Activated naive CD4-positive, alpha-beta T cell treated with anti-CD3 and anti-CD28 coated beads, Interleukin-2, amount 50 U/mL, for 72 hours (primary cell): ENCODE results near the gene ZBTB16. TPM values are rescaled to one million over a fixed set of nuclear protein-coding genes. Genes with fewer than 3 reads are reported as not detected.

ENCODE experiments used
- ATAC-seq, 2 donors: fragments of 150-1000 bp; cut with Tn5 transposase; 2 replicates each; pipeline ENCODE4 v1.10.0; 2021; ENCODE audit warnings: mild to moderate bottlenecking in 2 of 2, moderate library complexity in 2 of 2
- DNase-seq, 2 donors: peaks; one replicate each; pipeline ENCODE4 v3.0.0; 2021 to 2022; ENCODE audit warnings: low spot score in 2 of 2
- H3K27ac Mint-ChIP-seq, 2 donors: one replicate each; pipeline ENCODE4 v1.8.0; 2022; ENCODE audit warnings: mild to moderate bottlenecking in 2 of 2, mixed read lengths in 2 of 2
- H3K36me3 Mint-ChIP-seq, 2 donors: one replicate each; pipeline ENCODE4 v1.8.0; 2022; ENCODE audit warnings: mixed read lengths in 2 of 2
- H3K9me3 Mint-ChIP-seq, 2 donors: one replicate each; pipeline ENCODE4 v1.8.0; 2022; ENCODE audit warnings: mixed read lengths in 2 of 2
- total RNA-seq, 2 donors: library from RNA; stranded (reverse); gene quantifications; one replicate each; pipeline ENCODE4 v1.2.3, GENCODE V29; 2022

ZBTB16 gene
- total RNA-seq, 2 donors from 2014 or later, result 0.99 to 3.1 TPM

GRCh38 chr11:114123692-114124330 lies 64.3 kb downstream of the ZBTB16 start:
- Mint-ChIP-seq H3K9me3 (no peaks in the 10 kb centered on the region), H3K27ac (no peak overlapping the region), H3K36me3 (no peaks in the 10 kb centered on the region)
- ATAC-seq (no peak), DNase-seq (no peak)

GRCh38 chr11:114124601-114125144 lies 65.2 kb downstream of the ZBTB16 start:
- H3K27ac Mint-ChIP-seq, result no peak overlapping the region
- ATAC-seq, result no peak
- no peaks in the 10 kb centered on the region for H3K9me3 Mint-ChIP-seq
- no peak for DNase-seq
- no peaks in the 10 kb centered on the region for H3K36me3 Mint-ChIP-seq

DNA sequence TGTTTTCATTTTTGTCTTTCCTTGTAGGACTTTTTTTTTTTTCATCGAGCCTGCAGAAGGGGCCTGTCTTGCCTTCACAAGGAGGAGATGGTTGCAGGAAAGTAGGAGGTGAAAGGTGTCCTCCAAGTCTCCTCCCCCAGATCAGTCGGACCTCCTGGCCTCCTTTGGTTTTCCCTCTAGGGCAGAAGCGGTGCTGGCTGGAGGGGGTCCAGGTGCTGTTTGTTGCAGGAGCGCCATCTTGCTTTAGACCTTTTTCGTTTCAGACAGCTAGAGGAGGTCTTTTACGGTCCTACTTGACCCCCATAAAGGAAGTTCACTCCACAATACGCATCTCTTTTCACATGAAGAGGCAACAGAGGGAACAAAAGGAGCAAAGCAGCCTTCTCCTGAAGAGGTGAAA lies 66.0 kb downstream of the ZBTB16 start:
- Mint-ChIP-seq H3K27ac (no peak overlapping the region), H3K9me3 (no peaks in the 10 kb centered on the region), H3K36me3 (no peaks in the 10 kb centered on the region)
- ATAC-seq (no peak), DNase-seq (no peak)

GRCh38 chr11:114125959-114126358 lies 66.4 kb downstream of the ZBTB16 start:
- H3K27ac Mint-ChIP-seq, result no peak overlapping the region
- ATAC-seq, result no peak
- H3K36me3 Mint-ChIP-seq, result no peaks in the 10 kb centered on the region

DNA sequence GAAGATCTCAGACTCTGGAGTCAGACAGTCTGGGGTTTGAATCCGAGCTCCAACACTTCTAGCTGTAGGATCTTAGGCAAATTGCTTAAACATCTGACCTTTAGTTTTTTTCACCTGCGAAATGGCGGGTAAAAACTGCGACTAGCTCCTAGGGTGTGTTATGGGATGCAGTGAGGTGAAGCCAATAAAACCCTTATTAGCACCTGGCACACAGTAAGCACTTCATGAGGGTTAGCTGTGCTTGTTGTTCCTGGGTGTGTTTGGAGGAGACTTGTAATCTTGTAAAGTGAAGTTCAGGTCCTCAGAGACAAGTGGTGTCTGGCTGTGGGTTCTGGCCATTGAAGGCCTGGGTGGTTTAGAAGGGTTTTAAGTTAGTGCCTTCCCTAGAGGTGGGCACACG lies 68.9 kb downstream of the ZBTB16 start:
- H3K27ac Mint-ChIP-seq, result no peak overlapping the region
- no peaks in the 10 kb centered on the region for H3K36me3 Mint-ChIP-seq
- DNase-seq (no peak), ATAC-seq (no peak)
- no peaks in the 10 kb centered on the region for H3K9me3 Mint-ChIP-seq

More at GRCh38 chr11:114125959-114126358, 66.4 kb downstream of the ZBTB16 start:
- no peak for DNase-seq
- no peaks in the 10 kb centered on the region for H3K9me3 Mint-ChIP-seq

DNA sequence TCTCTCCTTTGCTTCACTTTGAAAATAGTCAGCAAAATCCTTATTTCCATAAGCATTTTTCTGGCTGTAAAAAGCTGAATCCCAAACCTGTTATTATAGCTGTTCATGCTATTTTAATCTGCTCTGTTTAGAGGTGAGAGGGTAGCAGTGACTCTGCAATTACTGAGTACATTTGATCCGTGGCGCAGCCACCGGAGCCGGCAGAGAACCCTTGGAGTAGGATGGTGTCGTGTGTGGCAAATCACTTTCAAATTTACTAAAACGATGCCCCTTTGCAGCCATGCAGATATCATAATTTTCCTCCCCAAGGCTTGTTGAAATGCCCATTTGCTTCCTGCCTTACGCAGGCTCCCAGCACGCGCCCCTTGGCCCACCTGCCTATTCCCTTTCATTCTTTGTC lies 69.6 kb downstream of the ZBTB16 start:
- no peak overlapping the region for H3K27ac Mint-ChIP-seq
- H3K9me3 Mint-ChIP-seq, result no peaks in the 10 kb centered on the region
- H3K36me3 Mint-ChIP-seq, result no peaks in the 10 kb centered on the region
- ATAC-seq, result no peak
- DNase-seq, result no peak

DNA sequence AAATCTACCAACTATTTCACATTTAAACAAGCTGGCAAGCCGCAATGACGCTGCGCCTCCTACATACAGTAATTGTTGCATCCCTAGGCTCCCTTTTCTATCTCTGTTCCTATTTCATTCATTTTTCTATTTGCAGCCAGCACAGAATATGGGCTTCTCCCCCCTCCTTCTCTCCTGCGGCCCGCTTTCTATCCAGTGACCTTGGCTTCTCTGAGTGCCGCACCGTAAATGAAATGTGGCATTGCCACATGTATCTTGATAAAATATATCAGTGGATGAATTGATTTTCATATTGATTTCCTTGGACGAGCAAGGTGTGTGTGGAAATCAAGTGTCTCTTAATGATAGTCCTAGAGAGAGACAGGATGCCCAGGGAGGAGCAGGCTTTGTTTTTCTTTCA lies 70.2 kb downstream of the ZBTB16 start:
- H3K36me3 Mint-ChIP-seq, result no peaks in the 10 kb centered on the region
- H3K27ac Mint-ChIP-seq, result no peak overlapping the region
- DNase-seq, result no peak
- no peak for ATAC-seq
- H3K9me3 Mint-ChIP-seq, result no peaks in the 10 kb centered on the region

- Mint-ChIP-seq H3K36me3 (no peaks in the 10 kb centered on the region), H3K27ac (no peak overlapping the region), H3K9me3 (peaks cover 0 to under 1% of the 10 kb centered on the region in 2 donors)
- ATAC-seq (no peak), DNase-seq (no peak)
Measured at GRCh38 chr11:114130115-114130576, 70.6 kb downstream of the ZBTB16 start.

GRCh38 chr11:114130629-114131277 lies 71.2 kb downstream of the ZBTB16 start:
- ATAC-seq (no peak), DNase-seq (no peak)
- Mint-ChIP-seq H3K36me3 (no peaks in the 10 kb centered on the region), H3K27ac (no peak overlapping the region), H3K9me3 (peaks cover 0 to 5% of the 10 kb centered on the region in 2 donors)

GRCh38 chr11:114131461-114131864 lies 72.0 kb downstream of the ZBTB16 start:
- Mint-ChIP-seq H3K9me3 (peaks cover 0 to 5% of the 10 kb centered on the region in 2 donors), H3K36me3 (no peaks in the 10 kb centered on the region), H3K27ac (peak overlapping the region in 1 of 2 donors; percentile 15)
- ATAC-seq (peak; percentile 65 to 90), DNase-seq (no peak)

DNA sequence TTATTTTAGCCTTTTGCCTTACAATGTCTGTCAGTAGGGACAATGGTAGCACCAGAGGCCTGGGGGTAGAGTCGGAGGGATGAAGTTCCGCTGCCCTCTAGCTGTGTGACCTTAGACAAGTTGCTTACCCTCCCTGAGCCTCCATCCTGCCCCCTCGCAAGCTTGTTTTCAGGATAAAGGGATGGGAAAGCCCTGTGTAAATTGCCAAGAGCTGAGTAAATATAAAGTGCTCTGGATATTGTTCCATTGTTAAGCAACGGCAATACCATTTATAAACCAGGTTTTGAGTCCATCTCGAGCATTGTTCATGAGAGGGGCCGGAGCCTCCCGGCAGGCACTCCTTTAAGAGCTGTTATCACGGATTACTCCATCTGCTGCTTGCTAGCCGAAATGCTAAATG lies 72.9 kb downstream of the ZBTB16 start:
- ATAC-seq (no peak), DNase-seq (no peak)
- Mint-ChIP-seq H3K27ac (no peak overlapping the region), H3K36me3 (no peaks in the 10 kb centered on the region), H3K9me3 (peaks cover 0 to 5% of the 10 kb centered on the region in 2 donors)

GRCh38 chr11:114132944-114133394 lies 73.5 kb downstream of the ZBTB16 start:
- ATAC-seq, result no peak
- H3K9me3 Mint-ChIP-seq, result peaks cover 0 to 5% of the 10 kb centered on the region in 2 donors
- no peak for DNase-seq
- H3K36me3 Mint-ChIP-seq, result no peaks in the 10 kb centered on the region
- H3K27ac Mint-ChIP-seq, result no peak overlapping the region

- Mint-ChIP-seq H3K9me3 (peaks cover 0 to 5% of the 10 kb centered on the region in 2 donors), H3K36me3 (no peaks in the 10 kb centered on the region), H3K27ac (no peak overlapping the region)
- ATAC-seq (no peak), DNase-seq (no peak)
Measured at GRCh38 chr11:114133548-114134329, 74.2 kb downstream of the ZBTB16 start.

GRCh38 chr11:114134870-114135269 lies 75.4 kb downstream of the ZBTB16 start:
- no peaks in the 10 kb centered on the region for H3K36me3 Mint-ChIP-seq
- no peak for ATAC-seq
- H3K27ac Mint-ChIP-seq, result no peak overlapping the region
- DNase-seq, result no peak
- peaks cover 0 to 5% of the 10 kb centered on the region in 2 donors for H3K9me3 Mint-ChIP-seq

- Mint-ChIP-seq H3K36me3 (no peaks in the 10 kb centered on the region), H3K9me3 (peaks cover 0 to 5% of the 10 kb centered on the region in 2 donors), H3K27ac (no peak overlapping the region)
- ATAC-seq (no peak), DNase-seq (no peak)
Measured at GRCh38 chr11:114135737-114136151, 76.2 kb downstream of the ZBTB16 start.

- peak overlapping the region; percentile 17 to 36 for H3K27ac Mint-ChIP-seq
- DNase-seq, result no peak
- peak in 1 of 2 donors; percentile 22 for ATAC-seq
Measured at GRCh38 chr11:114136686-114137640, 77.5 kb downstream of the ZBTB16 start.

More at GRCh38 chr11:114136686-114137640, 77.5 kb downstream of the ZBTB16 start:
- H3K36me3 Mint-ChIP-seq, result peaks cover 0 to 4% of the 10 kb centered on the region in 2 donors
- peaks cover 0 to 12% of the 10 kb centered on the region in 2 donors for H3K9me3 Mint-ChIP-seq
